CD4-positive, alpha-beta T cell (primary cell): ENCODE results near the gene C5orf34. TPM values are rescaled to one million over a fixed set of nuclear protein-coding genes. Genes with fewer than 3 reads are reported as not detected.
"Not testable (repeated sequence)": the region's sequence is repeated elsewhere in the genome, so short reads cannot be mapped to it uniquely, and the experiment has no call there.

Experiments
- ATAC-seq: fragments of 200-7000 bp; cut with Tn5 transposase; one replicate; pipeline ENCODE4 v1.10.0; 2022; ENCODE audit warnings: mild to moderate bottlenecking; ENCODE audit not compliant: poor library complexity
- CTCF ChIA-PET: fragments of 350-600 bp; sonication (Branson Sonifier 250); formaldehyde crosslinking; loops from one replicate; lab custom pipeline; 2021; ENCODE audit warnings: antibody characterized with exemption, inconsistent platforms; lab: Charles Lee
- POLR2A ChIA-PET: fragments of 350-600 bp; sonication (Branson Sonifier 250); formaldehyde crosslinking; loops from one replicate; lab custom pipeline; 2021; ENCODE audit warnings: antibody characterized with exemption, inconsistent platforms; lab: Charles Lee
- DNase-seq, 14 experiments: peaks; one replicate each; pipeline ENCODE4 v3.0.0-alpha.2; 2013 to 2020; ENCODE audit warnings: mixed read lengths in 2 of 14
- H3K27ac ChIP-seq, 2 donors: one replicate each; pipeline versions ENCODE4 v1.5.1 to v1.7.0; 2013; ENCODE audit warnings: low read length in 2 of 2, low read depth in 1 of 2, mild to moderate bottlenecking in 1 of 2
- H3K27me3 ChIP-seq, 2 experiments: 1 replicate in 1 of 2; 2 replicates in 1 of 2; pipeline versions ENCODE4 v1.6.1 to v1.7.0; 2013; ENCODE audit warnings: low read length in 2 of 2, control low read depth in 1 of 2, mild to moderate bottlenecking in 1 of 2, moderate library complexity in 1 of 2; ENCODE audit not compliant: insufficient read depth in 2 of 2, control insufficient read depth in 1 of 2
- H3K36me3 ChIP-seq: one replicate; pipeline ENCODE4 v1.6.1; 2013; ENCODE audit warnings: low read length, control low read depth; ENCODE audit not compliant: insufficient read depth
- H3K4me1 ChIP-seq: one replicate; pipeline ENCODE4 v1.6.1; 2013; ENCODE audit warnings: low read length, control low read depth; ENCODE audit not compliant: insufficient read depth
- H3K4me3 ChIP-seq: one replicate; pipeline ENCODE4 v1.5.1; 2013; ENCODE audit warnings: mild to moderate bottlenecking, low read length, moderate library complexity
- H3K9me3 ChIP-seq, 2 experiments: 1 replicate in 1 of 2; 2 replicates in 1 of 2; pipeline versions ENCODE4 v1.6.1 to v1.7.0; 2013; ENCODE audit warnings: low read length in 2 of 2, mild to moderate bottlenecking in 2 of 2, control low read depth in 1 of 2, moderate library complexity in 1 of 2; ENCODE audit not compliant: control insufficient read depth in 1 of 2, insufficient read depth in 1 of 2
- H3K27ac Mint-ChIP-seq: one replicate; pipeline ENCODE4 v1.8.0; 2020; ENCODE audit warnings: mixed read lengths
- H3K27me3 Mint-ChIP-seq: one replicate; pipeline ENCODE4 v1.8.0; 2021; ENCODE audit warnings: mixed read lengths
- H3K36me3 Mint-ChIP-seq: one replicate; pipeline ENCODE4 v1.8.0; 2021; ENCODE audit warnings: low read depth, mixed read lengths
- H3K4me1 Mint-ChIP-seq: one replicate; pipeline ENCODE4 v1.8.0; 2021; ENCODE audit warnings: low read depth, mixed read lengths
- H3K4me3 Mint-ChIP-seq: one replicate; pipeline ENCODE4 v1.8.0; 2020; ENCODE audit warnings: mild to moderate bottlenecking, mixed read lengths
- H3K9me3 Mint-ChIP-seq: one replicate; pipeline ENCODE4 v1.8.0; 2020; ENCODE audit warnings: mixed read lengths
- intact Hi-C, 2 experiments: fragments of 100-400 bp; cut with DNase I in 1 of 2; cut with micrococcal nuclease in 1 of 2; formaldehyde crosslinking; loops; one replicate each; pipeline versions ENCODE4 v1.15.1 to v1.9.0; 2023 to 2025; cut with DNase I, micrococcal nuclease
- total RNA-seq, 174 experiments: library from RNA in 2 of 174; stranded (reverse) in 2 of 174; gene quantifications; one replicate each; pipeline ENCODE4 v1.2.3 and lab custom pipeline; 2021 to 2026
- TF ChIP-seq, protein P1 (sequence below): fragments of 200-600 bp; IDR thresholded peaks from one replicate; pipeline ENCODE4 v1.8.0; 2022; ENCODE audit warnings: antibody characterized with exemption, mild to moderate bottlenecking

C5orf34 gene
- total RNA-seq, 2 experiments from 2014 or later = 0.88 to 1.2 TPM

DNA sequence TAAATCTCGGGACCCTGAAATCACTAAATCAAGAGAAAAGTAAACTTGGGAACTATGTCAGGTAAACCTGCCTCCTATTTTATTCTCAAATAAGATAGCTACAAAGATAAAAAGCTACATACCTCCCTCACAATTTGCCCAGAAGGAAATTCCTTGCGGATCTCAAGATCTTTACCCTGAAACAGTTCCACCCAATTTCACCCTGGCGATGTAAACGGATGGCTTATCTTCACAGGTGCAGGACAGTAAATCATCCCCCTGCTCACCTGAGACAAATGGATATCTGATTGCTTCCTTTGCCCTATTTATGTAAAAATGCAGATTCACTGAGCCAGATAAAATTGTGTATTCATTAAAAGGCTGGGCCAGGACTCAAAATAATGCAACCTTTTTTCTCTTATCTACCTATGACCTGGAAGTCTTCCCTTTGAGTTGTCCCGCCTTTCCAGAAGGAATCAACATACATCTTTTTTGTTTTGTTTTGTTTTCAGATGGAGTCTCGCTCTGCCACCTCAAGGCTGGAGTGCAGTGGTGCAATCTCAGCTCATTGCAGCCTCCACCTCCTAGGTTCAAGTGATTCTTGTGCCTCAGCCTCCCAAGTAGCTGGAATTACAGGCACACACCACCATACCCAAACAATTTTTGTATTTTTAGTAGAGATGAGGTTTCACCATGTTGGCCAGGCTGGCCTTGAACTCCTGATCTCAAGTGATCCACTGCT lies 45.1 kb downstream of the C5orf34 start:
- Histone ChIP-seq H3K27ac (no peak overlapping the region), H3K36me3 (no peaks in the 10 kb centered on the region), H3K4me3 (no peak overlapping the region), H3K27me3 (no peaks in the 10 kb centered on the region), H3K9me3 (peaks cover 3 to 10% of the 10 kb centered on the region in 2 experiments), H3K4me1 (no peaks in the 10 kb centered on the region)
- DNase-seq (no peak), ATAC-seq (no peak)
- POLR2A ChIA-PET = interaction anchor here (1.6 kb wide), 1 partner anchor 14 kb away, joined by 3 read pairs; the partner anchor contains the start of gene TMEM267
- intact Hi-C loops = no loop called here
- peaks cover 72% of the 10 kb centered on the region for H3K36me3 Mint-ChIP-seq
- TF ChIP-seq, protein P1, sequence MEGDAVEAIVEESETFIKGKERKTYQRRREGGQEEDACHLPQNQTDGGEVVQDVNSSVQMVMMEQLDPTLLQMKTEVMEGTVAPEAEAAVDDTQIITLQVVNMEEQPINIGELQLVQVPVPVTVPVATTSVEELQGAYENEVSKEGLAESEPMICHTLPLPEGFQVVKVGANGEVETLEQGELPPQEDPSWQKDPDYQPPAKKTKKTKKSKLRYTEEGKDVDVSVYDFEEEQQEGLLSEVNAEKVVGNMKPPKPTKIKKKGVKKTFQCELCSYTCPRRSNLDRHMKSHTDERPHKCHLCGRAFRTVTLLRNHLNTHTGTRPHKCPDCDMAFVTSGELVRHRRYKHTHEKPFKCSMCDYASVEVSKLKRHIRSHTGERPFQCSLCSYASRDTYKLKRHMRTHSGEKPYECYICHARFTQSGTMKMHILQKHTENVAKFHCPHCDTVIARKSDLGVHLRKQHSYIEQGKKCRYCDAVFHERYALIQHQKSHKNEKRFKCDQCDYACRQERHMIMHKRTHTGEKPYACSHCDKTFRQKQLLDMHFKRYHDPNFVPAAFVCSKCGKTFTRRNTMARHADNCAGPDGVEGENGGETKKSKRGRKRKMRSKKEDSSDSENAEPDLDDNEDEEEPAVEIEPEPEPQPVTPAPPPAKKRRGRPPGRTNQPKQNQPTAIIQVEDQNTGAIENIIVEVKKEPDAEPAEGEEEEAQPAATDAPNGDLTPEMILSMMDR = no peak
- H3K27me3 Mint-ChIP-seq = no peaks in the 10 kb centered on the region
- H3K9me3 Mint-ChIP-seq = peaks cover 11% of the 10 kb centered on the region
- CTCF ChIA-PET = interaction anchor here (1.4 kb wide), 1 partner anchor 14 kb away, joined by 3 read pairs; the partner anchor contains the start of gene TMEM267
- no peak overlapping the region for H3K27ac Mint-ChIP-seq
- H3K4me3 Mint-ChIP-seq = no peak overlapping the region
- H3K4me1 Mint-ChIP-seq = peaks cover 19% of the 10 kb centered on the region

DNA sequence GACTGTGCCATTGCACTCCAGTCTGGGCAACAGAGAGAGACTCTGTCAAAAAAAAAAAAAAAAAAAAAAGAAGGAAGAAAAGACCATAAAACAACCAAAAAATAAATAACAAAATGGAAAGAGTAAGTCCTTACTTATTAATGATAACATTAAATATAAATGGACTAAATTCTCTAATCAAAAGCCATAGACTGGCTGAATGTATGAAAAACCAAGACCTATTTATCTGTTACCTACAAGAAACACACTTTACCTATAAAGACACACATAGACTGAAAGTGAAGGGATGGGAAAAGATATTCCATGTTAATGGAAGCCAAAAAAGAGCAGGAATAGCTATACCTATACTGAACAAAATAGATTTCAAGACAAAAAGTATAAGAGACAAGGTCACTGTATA lies 47.8 kb downstream of the C5orf34 start:
- H3K4me3 Mint-ChIP-seq = no peak overlapping the region
- intact Hi-C loops = no loop called here
- H3K27me3 Mint-ChIP-seq = no peaks in the 10 kb centered on the region
- no peak overlapping the region for H3K27ac Mint-ChIP-seq
- peaks cover under 1% of the 10 kb centered on the region for H3K4me1 Mint-ChIP-seq
- Histone ChIP-seq H3K27ac (no peak overlapping the region), H3K4me1 (no peaks in the 10 kb centered on the region), H3K4me3 (no peak overlapping the region), H3K9me3 (peaks cover 3 to 10% of the 10 kb centered on the region in 2 experiments), H3K36me3 (no peaks in the 10 kb centered on the region), H3K27me3 (no peaks in the 10 kb centered on the region)
- DNase-seq (no peak), ATAC-seq (no peak)
- ChIA-PET POLR2A (interaction anchor here (0.7 kb wide), 1 partner anchor 89 kb away, joined by 3 read pairs; no protein-coding TSS in a partner anchor), CTCF (no interaction called here)
- H3K9me3 Mint-ChIP-seq = peaks cover 11% of the 10 kb centered on the region
- peaks cover 71% of the 10 kb centered on the region for H3K36me3 Mint-ChIP-seq
- TF ChIP-seq, protein P1 = no peak

DNA sequence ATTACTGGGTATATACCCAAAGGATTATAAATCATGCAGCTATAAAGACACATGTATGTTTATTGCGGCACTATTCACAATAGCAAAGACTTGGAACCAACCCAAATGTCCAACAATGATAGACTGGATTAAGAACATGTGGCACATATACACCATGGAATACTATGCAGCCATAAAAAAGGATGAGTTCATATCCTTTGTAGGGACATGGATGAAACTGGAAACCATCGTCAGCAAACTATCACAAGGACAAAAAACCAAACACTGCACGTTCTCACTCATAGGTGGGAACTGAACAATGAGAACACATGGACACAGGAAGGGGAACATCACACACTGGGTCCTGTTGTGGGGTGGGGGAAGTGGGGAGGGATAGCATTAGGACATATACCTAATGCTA lies 49.5 kb downstream of the C5orf34 start:
- H3K27me3 Mint-ChIP-seq, H3K4me3 ChIP-seq, DNase-seq, H3K27ac Mint-ChIP-seq, H3K36me3 ChIP-seq, CTCF ChIA-PET, H3K9me3 Mint-ChIP-seq, H3K27me3 ChIP-seq, intact Hi-C loops, ATAC-seq, POLR2A ChIA-PET, H3K4me1 Mint-ChIP-seq, H3K27ac ChIP-seq, H3K4me3 Mint-ChIP-seq, H3K4me1 ChIP-seq: not testable (repeated sequence)
- peaks cover 3 to 10% of the 10 kb centered on the region in 2 experiments for H3K9me3 ChIP-seq
- H3K36me3 Mint-ChIP-seq = peaks cover 69% of the 10 kb centered on the region
